ENCODE data around the gene SAA4. TPM values are rescaled to one million over a fixed set of nuclear protein-coding genes. Genes with fewer than 3 reads are reported as not detected.

The SAA4 gene
- total RNA-seq, 4 donors from 2014 or later = 0.84 TPM; not detected in 3

GRCh38 chr11:18225913-18226312 lies 10.7 kb downstream of the SAA4 start:
- intact Hi-C loops (cut with DNase I; ENCODE audit: low total_unique reads) = no loop called here

DNA sequence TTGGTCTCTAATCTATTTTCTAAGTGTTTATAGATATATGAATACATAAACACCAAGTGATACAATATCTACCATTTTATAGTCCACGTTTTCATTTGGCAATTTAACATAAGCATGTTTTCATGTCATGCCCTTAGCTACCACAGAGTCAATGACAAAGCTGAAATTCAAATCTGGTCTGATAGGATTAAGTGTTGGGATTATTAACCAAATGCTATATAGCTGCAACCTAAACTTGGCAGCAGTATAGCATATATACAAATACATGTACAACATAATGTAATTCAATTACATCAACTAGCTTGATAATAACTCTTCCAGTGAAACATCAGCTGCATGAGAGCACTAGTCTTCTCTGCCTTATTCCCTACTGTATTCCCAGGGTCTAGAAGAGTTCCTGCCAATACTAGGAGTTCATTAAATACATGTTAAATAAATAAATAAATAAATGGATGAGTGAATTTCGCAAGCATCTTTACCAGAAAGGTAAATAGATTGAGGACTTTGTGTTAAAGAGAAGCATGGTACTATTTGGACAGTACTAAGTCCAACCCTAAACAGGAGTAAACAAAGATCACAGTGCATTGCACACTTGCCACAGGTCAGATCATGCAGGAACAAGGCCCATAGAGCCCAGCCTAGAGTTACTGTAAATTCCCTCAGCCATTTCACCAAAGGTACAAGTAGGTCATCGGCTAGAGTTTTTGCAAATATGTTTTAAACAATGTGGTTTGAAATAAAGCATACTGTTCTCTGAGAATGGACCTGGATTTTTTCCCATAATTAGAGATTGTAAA lies 12.8 kb downstream of the SAA4 start:
- H3K4me3 ChIP-seq (ENCODE audit: low read depth, poor library complexity, severe bottlenecking) = no peak overlapping the region
- TF ChIP-seq POLR2A (IDR thresholded peaks at IDR 0.05) = no peak
- TF ChIP-seq, protein P1, sequence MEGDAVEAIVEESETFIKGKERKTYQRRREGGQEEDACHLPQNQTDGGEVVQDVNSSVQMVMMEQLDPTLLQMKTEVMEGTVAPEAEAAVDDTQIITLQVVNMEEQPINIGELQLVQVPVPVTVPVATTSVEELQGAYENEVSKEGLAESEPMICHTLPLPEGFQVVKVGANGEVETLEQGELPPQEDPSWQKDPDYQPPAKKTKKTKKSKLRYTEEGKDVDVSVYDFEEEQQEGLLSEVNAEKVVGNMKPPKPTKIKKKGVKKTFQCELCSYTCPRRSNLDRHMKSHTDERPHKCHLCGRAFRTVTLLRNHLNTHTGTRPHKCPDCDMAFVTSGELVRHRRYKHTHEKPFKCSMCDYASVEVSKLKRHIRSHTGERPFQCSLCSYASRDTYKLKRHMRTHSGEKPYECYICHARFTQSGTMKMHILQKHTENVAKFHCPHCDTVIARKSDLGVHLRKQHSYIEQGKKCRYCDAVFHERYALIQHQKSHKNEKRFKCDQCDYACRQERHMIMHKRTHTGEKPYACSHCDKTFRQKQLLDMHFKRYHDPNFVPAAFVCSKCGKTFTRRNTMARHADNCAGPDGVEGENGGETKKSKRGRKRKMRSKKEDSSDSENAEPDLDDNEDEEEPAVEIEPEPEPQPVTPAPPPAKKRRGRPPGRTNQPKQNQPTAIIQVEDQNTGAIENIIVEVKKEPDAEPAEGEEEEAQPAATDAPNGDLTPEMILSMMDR (IDR thresholded peaks at IDR 0.05) = no peak
- no peak for DNase-seq (ENCODE audit: low spot score in 2 of 2)
- intact Hi-C loops (cut with DNase I; ENCODE audit: low total_unique reads) = no loop called here
- 67 to 72% methylated on average over 3 of the region's 3 CpGs for WGBS, 2 donors

More at GRCh38 chr11:18225913-18226312, 10.7 kb downstream of the SAA4 start:
- 32 to 34% methylated on average over 2 of the region's 2 CpGs for WGBS, 2 donors
- no peak for TF ChIP-seq POLR2A (IDR thresholded peaks at IDR 0.05)
- TF ChIP-seq, protein P1 (IDR thresholded peaks at IDR 0.05) = no peak
- DNase-seq (ENCODE audit: low spot score in 2 of 2) = no peak
- no peak overlapping the region for H3K4me3 ChIP-seq (ENCODE audit: low read depth, poor library complexity, severe bottlenecking)

DNA sequence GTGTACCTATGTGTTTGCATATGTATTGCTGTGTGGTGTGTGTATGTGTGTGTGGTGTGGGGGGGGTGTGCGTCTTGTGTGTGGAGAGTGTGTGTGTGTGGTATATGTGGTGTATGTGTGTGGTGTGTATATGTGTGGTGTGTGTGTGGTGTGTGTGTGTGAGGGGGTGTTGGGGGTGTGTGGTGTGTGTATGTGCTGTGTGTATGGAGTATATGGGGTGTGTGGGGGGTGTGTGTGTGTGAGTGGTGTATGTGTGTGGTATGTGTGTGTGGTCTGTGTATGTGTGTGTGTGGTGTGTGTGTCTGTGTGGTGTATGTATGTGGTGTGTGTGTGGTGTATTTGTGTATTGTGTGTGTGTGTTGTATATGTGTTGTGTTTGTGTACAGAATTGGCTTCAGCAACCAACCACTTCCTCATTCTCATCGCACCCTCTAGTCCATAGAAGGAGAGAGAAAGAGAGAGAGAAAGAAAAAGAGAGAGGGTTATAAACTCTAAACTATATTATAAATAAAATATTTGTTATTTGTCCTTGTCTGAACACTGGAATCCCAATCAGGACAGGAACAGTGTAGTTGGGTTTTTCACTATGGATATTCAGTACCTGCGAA lies 13.7 kb downstream of the SAA4 start:
- no peak overlapping the region for H3K4me3 ChIP-seq (ENCODE audit: low read depth, poor library complexity, severe bottlenecking)
- no peak for DNase-seq (ENCODE audit: low spot score in 2 of 2)
- WGBS, 2 donors = 88 to 91% methylated on average over 3 of the region's 3 CpGs
- intact Hi-C loops (cut with DNase I; ENCODE audit: low total_unique reads) = no loop called here
- no peak for TF ChIP-seq POLR2A (IDR thresholded peaks at IDR 0.05)
- TF ChIP-seq, protein P1 (IDR thresholded peaks at IDR 0.05) = no peak

DNA sequence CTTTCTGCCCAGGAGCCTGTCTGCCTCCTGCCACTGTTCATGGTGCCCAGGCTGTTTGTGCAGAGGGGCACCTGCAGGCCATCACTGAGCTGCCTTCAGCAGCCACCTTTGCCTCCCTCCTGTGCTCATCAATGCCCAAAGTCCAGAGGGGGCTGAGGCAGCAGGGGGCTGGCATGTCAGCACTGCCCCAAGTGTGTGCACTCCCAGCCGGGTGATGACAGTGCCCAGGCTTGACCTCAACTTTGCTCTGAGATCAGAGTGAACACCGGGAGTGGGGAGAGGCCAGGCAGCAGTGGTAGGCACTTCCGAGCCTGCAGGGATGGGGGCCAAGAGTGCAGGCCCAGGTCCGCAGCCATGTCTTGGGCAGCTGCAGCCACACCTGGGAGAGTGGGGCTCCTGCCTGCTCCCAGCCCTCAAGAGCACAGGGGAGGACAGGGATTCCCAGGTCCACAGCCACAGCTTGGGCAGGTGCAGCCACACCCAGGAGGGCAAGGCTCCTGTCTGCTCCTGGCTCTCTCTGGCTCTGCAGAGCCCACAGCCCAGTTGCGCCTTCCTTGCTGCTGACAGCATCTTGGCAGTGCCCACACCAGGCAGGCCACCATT lies 15.2 kb downstream of the SAA4 start:
- TF ChIP-seq, protein P1 (IDR thresholded peaks at IDR 0.05) = no peak
- TF ChIP-seq POLR2A (IDR thresholded peaks at IDR 0.05) = no peak
- intact Hi-C loops (cut with DNase I; ENCODE audit: low total_unique reads) = no loop called here
- 81 to 100% methylated on average over 4 of the region's 5 CpGs for WGBS, 2 donors
- no peak for DNase-seq (ENCODE audit: low spot score in 2 of 2)
- no peak overlapping the region for H3K4me3 ChIP-seq (ENCODE audit: low read depth, poor library complexity, severe bottlenecking)

DNA sequence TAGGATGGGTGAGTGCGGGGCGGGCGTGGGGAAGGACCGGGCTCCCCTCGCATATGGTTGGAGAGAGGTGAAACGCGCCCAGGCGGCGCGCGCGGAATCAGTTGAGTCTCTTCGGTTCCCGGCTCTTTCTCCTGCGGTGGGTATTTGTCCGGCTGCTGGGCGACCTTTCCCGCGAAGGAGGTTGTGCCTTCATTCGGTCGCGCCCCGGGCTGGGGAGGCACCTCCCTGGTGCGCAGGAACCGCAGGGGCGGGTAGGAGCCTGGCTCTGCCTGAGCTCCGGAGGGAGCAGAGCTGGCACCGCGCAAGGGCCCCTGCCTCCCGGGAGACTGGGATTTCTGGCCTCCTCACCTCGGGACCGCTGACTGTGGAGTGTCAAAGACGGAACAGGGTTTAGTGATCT lies 27.5 kb downstream of the SAA4 start:
- no peak for DNase-seq (ENCODE audit: low spot score in 2 of 2)
- TF ChIP-seq POLR2A (IDR thresholded peaks at IDR 0.05) = no peak
- TF ChIP-seq, protein P1 (IDR thresholded peaks at IDR 0.05) = no peak
- intact Hi-C loops (cut with DNase I; ENCODE audit: low total_unique reads) = no loop called here
- 32 to 36% methylated on average over 29 to 32 of the region's 33 CpGs for WGBS, 2 donors
- H3K4me3 ChIP-seq (ENCODE audit: low read depth, poor library complexity, severe bottlenecking) = no peak overlapping the region
